ENCODE results near the gene SOX18.
A peak's percentile ranks its signal among the peaks of the same experiment; 100 is the strongest.

SOX18 gene

GRCh38 chr20:64069614-64070243 is 20.3 kb upstream of the SOX18 start:
- Histone ChIP-seq H4K20me1 (peaks cover 31% of the 10 kb centered on the region), H3K9me3 (no peaks in the 10 kb centered on the region), H3K4me1 (peaks cover 100% of the 10 kb centered on the region), H3K4me3 (no peak overlapping the region), H3K27ac (no peak overlapping the region; the same call in 1 of the 2 replicates), H3K9ac (no peak overlapping the region), H3K27me3 (no peaks in the 10 kb centered on the region), H3K4me2 (peak overlapping the region; percentile 99), H3K36me3 (peaks cover 16% of the 10 kb centered on the region)
- no peak for TF ChIP-seq Cebpa-rat (IDR thresholded peaks at IDR 0.05)

GRCh38 chr20:64069209-64069613 is 19.8 kb upstream of the SOX18 start:
- Histone ChIP-seq H3K36me3 (peaks cover 11% of the 10 kb centered on the region), H4K20me1 (peaks cover 31% of the 10 kb centered on the region), H3K27me3 (no peaks in the 10 kb centered on the region), H3K4me3 (no peak overlapping the region), H3K4me1 (peaks cover 100% of the 10 kb centered on the region), H3K9ac (no peak overlapping the region), H3K4me2 (peak overlapping the region; percentile 99), H3K9me3 (no peaks in the 10 kb centered on the region), H3K27ac (no peak overlapping the region; the same call in none of the 2 replicates)
- TF ChIP-seq Cebpa-rat (IDR thresholded peaks at IDR 0.05), result no peak

GRCh38 chr20:64068386-64069208 is 19.2 kb upstream of the SOX18 start:
- peaks cover 100% of the 10 kb centered on the region for H3K4me1 ChIP-seq
- H3K4me2 ChIP-seq, result peak overlapping the region; percentile 99
- no peaks in the 10 kb centered on the region for H3K27me3 ChIP-seq
- no peak overlapping the region for H3K9ac ChIP-seq
- peaks cover 5% of the 10 kb centered on the region for H3K36me3 ChIP-seq
- H3K4me3 ChIP-seq, result no peak overlapping the region
- H3K9me3 ChIP-seq, result no peaks in the 10 kb centered on the region
- H3K27ac ChIP-seq, result no peak overlapping the region; the same call in none of the 2 replicates
- H4K20me1 ChIP-seq, result peaks cover 31% of the 10 kb centered on the region
- no peak for TF ChIP-seq Cebpa-rat (IDR thresholded peaks at IDR 0.05)

- no peak for TF ChIP-seq Cebpa-rat (IDR thresholded peaks at IDR 0.05)
- Histone ChIP-seq H3K4me1 (peaks cover 93% of the 10 kb centered on the region), H3K9ac (0 out of 2 replicates have a peak overlapping the region, but pooled peaks have one; percentile 34), H4K20me1 (peaks cover 26% of the 10 kb centered on the region), H3K27me3 (no peaks in the 10 kb centered on the region), H3K9me3 (no peaks in the 10 kb centered on the region), H3K4me3 (no peak overlapping the region), H3K27ac (peak overlapping the region; percentile 80; the same call in 1 of the 2 replicates), H3K4me2 (peak overlapping the region; percentile 99), H3K36me3 (no peaks in the 10 kb centered on the region; the same call in 1 of the 2 replicates)
Measured at GRCh38 chr20:64067733-64068307, 18.4 kb upstream of the SOX18 start.

GRCh38 chr20:64067005-64067632 is 17.7 kb upstream of the SOX18 start:
- Histone ChIP-seq H4K20me1 (peaks cover 19% of the 10 kb centered on the region), H3K36me3 (no peaks in the 10 kb centered on the region; the same call in 1 of the 2 replicates), H3K27me3 (no peaks in the 10 kb centered on the region), H3K9me3 (no peaks in the 10 kb centered on the region), H3K9ac (0 out of 2 replicates have a peak overlapping the region, but pooled peaks have one; percentile 34), H3K4me2 (peak overlapping the region; percentile 99), H3K4me1 (peaks cover 93% of the 10 kb centered on the region), H3K4me3 (no peak overlapping the region), H3K27ac (peak overlapping the region; percentile 80)
- TF ChIP-seq Cebpa-rat (IDR thresholded peaks at IDR 0.05), result no peak

GRCh38 chr20:64065974-64066343 is 16.5 kb upstream of the SOX18 start:
- H3K4me2 ChIP-seq, result peak overlapping the region; percentile 99
- H4K20me1 ChIP-seq, result peaks cover 10% of the 10 kb centered on the region
- TF ChIP-seq Cebpa-rat (IDR thresholded peaks at IDR 0.05), result no peak
- peak overlapping the region; percentile 48; the same call in 1 of the 2 replicates for H3K9ac ChIP-seq
- no peaks in the 10 kb centered on the region; the same call in 1 of the 2 replicates for H3K36me3 ChIP-seq
- peak overlapping the region; percentile 36 for H3K4me3 ChIP-seq
- no peaks in the 10 kb centered on the region for H3K27me3 ChIP-seq
- peak overlapping the region; percentile 80 for H3K27ac ChIP-seq
- H3K4me1 ChIP-seq, result peaks cover 84% of the 10 kb centered on the region
- H3K9me3 ChIP-seq, result no peaks in the 10 kb centered on the region

GRCh38 chr20:64065062-64065973 is 15.9 kb upstream of the SOX18 start:
- Histone ChIP-seq H3K9ac (peak overlapping the region; percentile 48; the same call in 1 of the 2 replicates), H3K36me3 (no peaks in the 10 kb centered on the region; the same call in 1 of the 2 replicates), H3K4me1 (peaks cover 78% of the 10 kb centered on the region), H4K20me1 (peaks cover 10% of the 10 kb centered on the region), H3K4me3 (peak overlapping the region; percentile 36), H3K9me3 (no peaks in the 10 kb centered on the region), H3K27me3 (no peaks in the 10 kb centered on the region), H3K27ac (peak overlapping the region; percentile 89), H3K4me2 (peak overlapping the region; percentile 99)
- TF ChIP-seq Cebpa-rat (IDR thresholded peaks at IDR 0.05), result no peak

GRCh38 chr20:64064145-64064698 is 14.8 kb upstream of the SOX18 start:
- Histone ChIP-seq H3K36me3 (no peaks in the 10 kb centered on the region), H3K4me3 (peak overlapping the region; percentile 97), H3K9ac (peak overlapping the region; percentile 89), H3K27ac (peak overlapping the region; percentile 89), H3K4me2 (peak overlapping the region; percentile 99), H3K27me3 (no peaks in the 10 kb centered on the region), H4K20me1 (peaks cover 10% of the 10 kb centered on the region), H3K4me1 (peaks cover 67% of the 10 kb centered on the region), H3K9me3 (no peaks in the 10 kb centered on the region)
- TF ChIP-seq Cebpa-rat (IDR thresholded peaks at IDR 0.05), result no peak

Measured in BLaER1 (cell line).